ENCODE results near the gene PWP2. TPM values are rescaled to one million over a fixed set of nuclear protein-coding genes. Genes with fewer than 3 reads are reported as not detected.
"Not testable (repeated sequence)": the region's sequence is repeated elsewhere in the genome, so short reads cannot be mapped to it uniquely, and the experiment has no call there.

PWP2 gene
- polyA plus RNA-seq, 1 donor (not counting 4 experiments of a cell fraction or from before 2014, with no cell fraction given): 27.3 TPM

GRCh38 chr21:44171962-44172572, 64.9 kb downstream of the PWP2 start:
- H4K20me1 ChIP-seq (ENCODE audit: control insufficient read depth, extremely low read depth, insufficient read depth, low read length); FAIRE-seq; H3K36me3 ChIP-seq (ENCODE audit: control insufficient read depth in 2 of 2, extremely low read depth in 1 of 2, insufficient read depth in 2 of 2, low read length in 2 of 2); H3K9me3 ChIP-seq (ENCODE audit: control insufficient read depth, low read depth, low read length); H3K9ac ChIP-seq (ENCODE audit: control insufficient read depth, extremely low read depth, insufficient read depth, low read length); H3K27me3 ChIP-seq (ENCODE audit: control insufficient read depth, extremely low read depth, insufficient read depth, low read length); H3K4me1 ChIP-seq (ENCODE audit: control insufficient read depth, extremely low read depth, insufficient read depth, low read length); H3K27ac ChIP-seq (ENCODE audit: control insufficient read depth, insufficient read depth, low read length); dilution Hi-C loops (cut with MboI; ENCODE audit: extremely low pct_ligation_motif_present, low sequenced_read_pairs); H3K9me1 ChIP-seq (ENCODE audit: control insufficient read depth, extremely low read depth, insufficient read depth, low read length); H3K79me2 ChIP-seq (ENCODE audit: control insufficient read depth, insufficient read depth, low read length); H3K4me2 ChIP-seq (ENCODE audit: control insufficient read depth, extremely low read depth, insufficient read depth, low read depth, low read length); H2AFZ ChIP-seq (ENCODE audit: control insufficient read depth, low read length); DNase-seq (ENCODE audit: low read depth, low spot score); H3K4me3 ChIP-seq (ENCODE audit: control insufficient read depth in 2 of 3, extremely low read depth in 1 of 3, insufficient read depth in 2 of 3, low read depth in 1 of 3, low read length in 3 of 3): not testable (repeated sequence)

GRCh38 chr21:44172741-44173140, 65.5 kb downstream of the PWP2 start:
- H2AFZ ChIP-seq (ENCODE audit: control insufficient read depth, low read length); H3K9me3 ChIP-seq (ENCODE audit: control insufficient read depth, low read depth, low read length); H3K4me1 ChIP-seq (ENCODE audit: control insufficient read depth, extremely low read depth, insufficient read depth, low read length); H3K27ac ChIP-seq (ENCODE audit: control insufficient read depth, insufficient read depth, low read length); H4K20me1 ChIP-seq (ENCODE audit: control insufficient read depth, extremely low read depth, insufficient read depth, low read length); H3K36me3 ChIP-seq (ENCODE audit: control insufficient read depth in 2 of 2, extremely low read depth in 1 of 2, insufficient read depth in 2 of 2, low read length in 2 of 2); dilution Hi-C loops (cut with MboI; ENCODE audit: extremely low pct_ligation_motif_present, low sequenced_read_pairs); FAIRE-seq; H3K9ac ChIP-seq (ENCODE audit: control insufficient read depth, extremely low read depth, insufficient read depth, low read length); H3K79me2 ChIP-seq (ENCODE audit: control insufficient read depth, insufficient read depth, low read length); H3K4me2 ChIP-seq (ENCODE audit: control insufficient read depth, extremely low read depth, insufficient read depth, low read depth, low read length); DNase-seq (ENCODE audit: low read depth, low spot score); H3K4me3 ChIP-seq (ENCODE audit: control insufficient read depth in 2 of 3, extremely low read depth in 1 of 3, insufficient read depth in 2 of 3, low read depth in 1 of 3, low read length in 3 of 3); H3K9me1 ChIP-seq (ENCODE audit: control insufficient read depth, extremely low read depth, insufficient read depth, low read length); H3K27me3 ChIP-seq (ENCODE audit: control insufficient read depth, extremely low read depth, insufficient read depth, low read length): not testable (repeated sequence)

GRCh38 chr21:44175189-44175588, 68.0 kb downstream of the PWP2 start:
- H2AFZ ChIP-seq (ENCODE audit: control insufficient read depth, low read length); dilution Hi-C loops (cut with MboI; ENCODE audit: extremely low pct_ligation_motif_present, low sequenced_read_pairs); DNase-seq (ENCODE audit: low read depth, low spot score); H3K36me3 ChIP-seq (ENCODE audit: control insufficient read depth in 2 of 2, extremely low read depth in 1 of 2, insufficient read depth in 2 of 2, low read length in 2 of 2); H3K9me3 ChIP-seq (ENCODE audit: control insufficient read depth, low read depth, low read length); FAIRE-seq; H3K9ac ChIP-seq (ENCODE audit: control insufficient read depth, extremely low read depth, insufficient read depth, low read length); H3K27me3 ChIP-seq (ENCODE audit: control insufficient read depth, extremely low read depth, insufficient read depth, low read length); H3K9me1 ChIP-seq (ENCODE audit: control insufficient read depth, extremely low read depth, insufficient read depth, low read length); H3K4me2 ChIP-seq (ENCODE audit: control insufficient read depth, extremely low read depth, insufficient read depth, low read depth, low read length); H4K20me1 ChIP-seq (ENCODE audit: control insufficient read depth, extremely low read depth, insufficient read depth, low read length); H3K4me3 ChIP-seq (ENCODE audit: control insufficient read depth in 2 of 3, extremely low read depth in 1 of 3, insufficient read depth in 2 of 3, low read depth in 1 of 3, low read length in 3 of 3); H3K79me2 ChIP-seq (ENCODE audit: control insufficient read depth, insufficient read depth, low read length); H3K4me1 ChIP-seq (ENCODE audit: control insufficient read depth, extremely low read depth, insufficient read depth, low read length); H3K27ac ChIP-seq (ENCODE audit: control insufficient read depth, insufficient read depth, low read length): not testable (repeated sequence)

- H3K36me3 ChIP-seq (ENCODE audit: control insufficient read depth in 2 of 2, extremely low read depth in 1 of 2, insufficient read depth in 2 of 2, low read length in 2 of 2); H2AFZ ChIP-seq (ENCODE audit: control insufficient read depth, low read length); H3K9ac ChIP-seq (ENCODE audit: control insufficient read depth, extremely low read depth, insufficient read depth, low read length); H3K79me2 ChIP-seq (ENCODE audit: control insufficient read depth, insufficient read depth, low read length); H3K4me3 ChIP-seq (ENCODE audit: control insufficient read depth in 2 of 3, extremely low read depth in 1 of 3, insufficient read depth in 2 of 3, low read depth in 1 of 3, low read length in 3 of 3); H3K4me2 ChIP-seq (ENCODE audit: control insufficient read depth, extremely low read depth, insufficient read depth, low read depth, low read length); dilution Hi-C loops (cut with MboI; ENCODE audit: extremely low pct_ligation_motif_present, low sequenced_read_pairs); FAIRE-seq; H3K9me3 ChIP-seq (ENCODE audit: control insufficient read depth, low read depth, low read length); H3K27ac ChIP-seq (ENCODE audit: control insufficient read depth, insufficient read depth, low read length); H3K4me1 ChIP-seq (ENCODE audit: control insufficient read depth, extremely low read depth, insufficient read depth, low read length); H3K9me1 ChIP-seq (ENCODE audit: control insufficient read depth, extremely low read depth, insufficient read depth, low read length); H3K27me3 ChIP-seq (ENCODE audit: control insufficient read depth, extremely low read depth, insufficient read depth, low read length); H4K20me1 ChIP-seq (ENCODE audit: control insufficient read depth, extremely low read depth, insufficient read depth, low read length); DNase-seq (ENCODE audit: low read depth, low spot score): not testable (repeated sequence)
Observed at GRCh38 chr21:44176127-44176526, 68.9 kb downstream of the PWP2 start.

Data from keratinocyte (primary cell).